Kidney epithelial cell (primary cell): Measurements from ENCODE around the gene MOB2. TPM values are rescaled to one million over a fixed set of nuclear protein-coding genes. Genes with fewer than 3 reads are reported as not detected.

Source experiments
- DNase-seq: peaks from one replicate; pipeline ENCODE4 v3.0.0-alpha.2; 2010; ENCODE audit warnings: low read depth
- H3K27me3 ChIP-seq: 2 replicates; pipeline ENCODE4 v1.6.0; 2011; ENCODE audit warnings: low read length; ENCODE audit not compliant: control insufficient read depth, insufficient read depth
- H3K36me3 ChIP-seq: 2 replicates; pipeline ENCODE4 v1.5.1; 2011; ENCODE audit warnings: low read length; ENCODE audit not compliant: control insufficient read depth, insufficient read depth
- H3K4me3 ChIP-seq: 2 replicates; pipeline ENCODE4 v1.5.1; 2011; ENCODE audit warnings: low read depth, mild to moderate bottlenecking, control low read depth, low read length
- total RNA-seq: library from RNA; depleted of rRNA; stranded (reverse); fragments of >200 nt; gene quantifications from 2 replicates; pipeline ENCODE4 v1.2.3, GENCODE V29; 2015
- TF ChIP-seq, protein P1 (sequence below): IDR thresholded peaks from 2 replicates; pipeline ENCODE4 v1.5.1; 2011; ENCODE audit warnings: mild to moderate bottlenecking, moderate library complexity, low read length, control low read depth, inconsistent platforms; ENCODE audit not compliant: insufficient read depth, poor library complexity, severe bottlenecking

MOB2 gene
- total RNA-seq, 1 donor from 2014 or later: 18.1 TPM

DNA sequence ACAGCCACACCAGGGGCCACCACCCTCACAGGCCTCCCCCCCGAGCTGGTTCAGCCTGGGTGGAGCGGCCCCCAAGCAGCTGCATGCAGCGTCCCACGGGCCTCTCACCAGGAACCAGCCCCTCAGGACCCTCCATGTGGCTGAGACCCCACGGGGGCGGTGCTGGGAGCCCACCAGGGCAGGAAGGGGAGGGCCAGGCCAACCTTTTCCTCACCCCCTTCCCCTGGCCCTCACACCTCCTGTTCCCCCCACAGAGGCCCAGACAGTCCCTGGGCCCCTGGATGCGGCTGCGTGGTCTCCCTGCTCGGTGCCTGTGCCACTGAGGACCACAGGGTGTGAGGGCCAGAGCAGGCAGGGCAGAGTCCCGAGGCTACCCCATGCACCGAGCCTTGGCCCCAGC is 46.5 kb downstream of the MOB2 start:
- no peaks in the 10 kb centered on the region for H3K36me3 ChIP-seq
- no peak for DNase-seq
- TF ChIP-seq, protein P1, sequence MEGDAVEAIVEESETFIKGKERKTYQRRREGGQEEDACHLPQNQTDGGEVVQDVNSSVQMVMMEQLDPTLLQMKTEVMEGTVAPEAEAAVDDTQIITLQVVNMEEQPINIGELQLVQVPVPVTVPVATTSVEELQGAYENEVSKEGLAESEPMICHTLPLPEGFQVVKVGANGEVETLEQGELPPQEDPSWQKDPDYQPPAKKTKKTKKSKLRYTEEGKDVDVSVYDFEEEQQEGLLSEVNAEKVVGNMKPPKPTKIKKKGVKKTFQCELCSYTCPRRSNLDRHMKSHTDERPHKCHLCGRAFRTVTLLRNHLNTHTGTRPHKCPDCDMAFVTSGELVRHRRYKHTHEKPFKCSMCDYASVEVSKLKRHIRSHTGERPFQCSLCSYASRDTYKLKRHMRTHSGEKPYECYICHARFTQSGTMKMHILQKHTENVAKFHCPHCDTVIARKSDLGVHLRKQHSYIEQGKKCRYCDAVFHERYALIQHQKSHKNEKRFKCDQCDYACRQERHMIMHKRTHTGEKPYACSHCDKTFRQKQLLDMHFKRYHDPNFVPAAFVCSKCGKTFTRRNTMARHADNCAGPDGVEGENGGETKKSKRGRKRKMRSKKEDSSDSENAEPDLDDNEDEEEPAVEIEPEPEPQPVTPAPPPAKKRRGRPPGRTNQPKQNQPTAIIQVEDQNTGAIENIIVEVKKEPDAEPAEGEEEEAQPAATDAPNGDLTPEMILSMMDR: no peak
- no peak overlapping the region for H3K4me3 ChIP-seq
- peaks cover 16% of the 10 kb centered on the region for H3K27me3 ChIP-seq

DNA sequence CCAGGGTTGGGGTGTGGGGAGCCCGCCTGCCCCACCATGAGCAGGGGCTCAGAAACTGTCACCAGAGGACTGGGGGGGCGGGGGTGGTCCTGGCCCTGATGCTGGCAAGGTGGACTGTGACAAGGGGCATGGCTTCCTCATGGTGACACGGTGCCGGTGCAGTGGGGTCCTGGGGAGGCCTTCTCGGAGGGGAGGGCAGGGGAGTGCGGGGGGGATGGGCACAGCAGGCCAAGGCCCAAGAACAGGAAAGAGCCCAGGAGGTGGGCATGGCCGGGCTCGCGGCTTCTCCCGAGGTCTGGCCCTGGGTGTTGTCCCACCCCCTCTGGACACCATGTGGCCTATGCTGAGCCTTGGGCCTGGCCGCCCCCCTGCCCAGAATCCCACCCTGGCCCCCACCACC is 47.2 kb downstream of the MOB2 start:
- peaks cover 16% of the 10 kb centered on the region for H3K27me3 ChIP-seq
- no peak for DNase-seq
- H3K36me3 ChIP-seq: no peaks in the 10 kb centered on the region
- TF ChIP-seq, protein P1: no peak
- H3K4me3 ChIP-seq: no peak overlapping the region

DNA sequence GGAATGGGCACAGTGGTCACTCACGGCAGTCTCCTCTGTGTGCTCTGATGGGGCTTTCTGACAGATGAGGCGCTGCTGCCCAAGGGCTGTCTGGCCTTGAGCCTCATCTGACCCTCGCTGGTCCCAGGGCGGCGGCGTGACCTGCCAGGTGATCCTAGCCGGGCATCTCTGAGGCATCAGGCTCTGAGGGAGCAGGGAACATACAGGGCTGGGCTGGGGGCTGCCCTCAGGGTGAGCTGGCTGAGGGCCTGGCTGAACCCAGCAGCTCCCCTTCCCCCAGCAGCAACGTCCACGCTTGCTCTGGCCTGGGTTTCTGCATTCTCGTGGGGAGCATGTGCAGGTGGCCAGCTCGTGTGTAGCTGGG is 47.6 kb downstream of the MOB2 start:
- no peaks in the 10 kb centered on the region for H3K36me3 ChIP-seq
- TF ChIP-seq, protein P1: no peak
- peaks cover 13% of the 10 kb centered on the region for H3K27me3 ChIP-seq
- H3K4me3 ChIP-seq: no peak overlapping the region
- DNase-seq: no peak

DNA sequence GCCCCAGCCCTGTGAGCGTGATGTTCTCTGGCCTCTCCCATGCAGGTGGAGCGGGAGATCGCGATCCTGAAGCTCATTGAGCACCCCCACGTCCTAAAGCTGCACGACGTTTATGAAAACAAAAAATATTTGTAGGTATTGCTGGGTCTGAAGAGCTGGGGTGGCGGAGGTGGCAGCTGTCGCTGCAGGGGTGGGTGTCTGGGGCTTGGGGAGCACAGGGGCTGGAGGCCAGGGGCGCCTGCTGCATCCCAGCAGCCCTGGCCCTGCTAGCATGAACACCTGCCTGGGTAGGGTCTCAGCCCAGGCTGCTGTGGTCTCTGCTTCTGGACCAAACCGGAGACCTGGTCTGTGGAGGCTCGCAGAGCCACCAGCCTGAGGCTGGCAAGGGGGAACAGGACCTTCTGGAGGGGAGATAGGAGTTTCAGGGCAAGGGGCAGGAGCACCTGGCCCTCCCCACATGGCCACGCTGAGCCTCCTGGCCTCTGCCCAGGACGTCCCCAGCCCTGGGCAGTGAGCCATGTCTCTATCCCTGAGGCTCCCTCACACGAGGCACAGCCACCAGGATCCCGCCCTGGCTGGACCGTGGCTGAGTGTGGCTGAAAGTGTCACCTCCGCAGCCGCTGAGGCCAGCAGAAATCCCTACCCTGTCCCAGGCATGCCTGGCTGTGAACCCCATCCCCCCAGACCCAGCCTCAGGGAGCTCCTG is 48.2 kb downstream of the MOB2 start:
- peaks cover 12% of the 10 kb centered on the region for H3K27me3 ChIP-seq
- no peak overlapping the region for H3K4me3 ChIP-seq
- no peak for DNase-seq
- no peaks in the 10 kb centered on the region for H3K36me3 ChIP-seq
- TF ChIP-seq, protein P1: no peak

DNA sequence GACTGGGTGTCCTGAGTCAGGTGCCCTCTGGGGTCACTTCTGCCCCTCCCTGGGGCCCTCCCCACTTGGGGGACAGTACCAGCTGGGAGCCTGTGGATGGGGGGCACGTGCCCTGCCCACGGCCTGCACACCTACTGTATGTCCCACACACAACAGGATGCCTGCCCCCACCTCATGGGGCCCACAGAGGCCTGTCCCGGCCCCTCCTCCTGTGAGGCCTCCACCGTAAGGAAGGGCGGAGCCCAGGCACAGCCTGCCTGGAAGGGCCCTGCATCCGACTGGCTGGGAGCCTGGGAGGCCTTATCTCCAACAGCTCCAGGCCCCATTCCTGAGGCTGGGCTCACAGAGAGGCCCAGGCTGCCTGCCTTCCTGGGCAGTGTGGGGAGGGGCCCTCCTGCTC is 49.1 kb downstream of the MOB2 start:
- H3K36me3 ChIP-seq: no peaks in the 10 kb centered on the region
- TF ChIP-seq, protein P1: no peak
- H3K4me3 ChIP-seq: no peak overlapping the region
- peaks cover 12% of the 10 kb centered on the region for H3K27me3 ChIP-seq
- no peak for DNase-seq

DNA sequence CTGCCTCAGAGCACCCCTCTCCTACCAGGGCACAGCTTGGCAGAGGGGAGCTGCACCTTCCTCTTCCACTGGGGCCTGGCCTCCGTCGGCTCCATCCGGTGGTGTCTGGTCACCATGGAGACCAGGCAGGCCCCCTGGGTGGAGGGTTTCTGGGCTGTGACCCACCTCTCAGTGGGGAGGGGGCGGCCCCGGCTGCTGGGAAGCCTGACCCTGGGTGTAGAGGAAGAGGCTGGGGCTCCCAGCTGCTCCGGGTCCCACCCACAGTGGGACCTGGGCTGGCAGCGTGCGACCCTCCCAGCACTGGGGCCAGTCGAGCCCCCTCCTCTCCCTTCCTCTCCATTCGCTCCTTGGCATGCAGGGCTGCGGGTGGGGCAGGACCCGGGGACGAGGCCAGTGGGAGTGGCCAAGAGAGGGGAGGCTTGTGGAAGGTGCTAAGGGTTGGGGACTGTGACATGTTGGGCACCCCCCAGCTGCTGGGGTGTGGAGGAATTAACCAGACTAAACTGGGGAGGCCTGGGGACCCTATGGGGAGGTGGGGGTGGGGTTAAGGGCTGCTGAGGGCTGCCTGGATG is 50.0 kb downstream of the MOB2 start:
- H3K36me3 ChIP-seq: no peaks in the 10 kb centered on the region
- no peak overlapping the region for H3K4me3 ChIP-seq
- TF ChIP-seq, protein P1: no peak
- no peak for DNase-seq
- H3K27me3 ChIP-seq: peaks cover 12% of the 10 kb centered on the region
